Measurements from ENCODE around the gene GABRR1.
"Not testable (repeated sequence)": the region's sequence is repeated elsewhere in the genome, so short reads cannot be mapped to it uniquely, and the experiment has no call there.

The GABRR1 gene

GRCh38 chr6:89154131-89154530, 63.0 kb downstream of the GABRR1 start:
- no peak for DNase-seq (ENCODE audit: low spot score)

- DNase-seq (ENCODE audit: low spot score) = no peak
Observed at GRCh38 chr6:89148016-89148750, 69.0 kb downstream of the GABRR1 start.

DNA sequence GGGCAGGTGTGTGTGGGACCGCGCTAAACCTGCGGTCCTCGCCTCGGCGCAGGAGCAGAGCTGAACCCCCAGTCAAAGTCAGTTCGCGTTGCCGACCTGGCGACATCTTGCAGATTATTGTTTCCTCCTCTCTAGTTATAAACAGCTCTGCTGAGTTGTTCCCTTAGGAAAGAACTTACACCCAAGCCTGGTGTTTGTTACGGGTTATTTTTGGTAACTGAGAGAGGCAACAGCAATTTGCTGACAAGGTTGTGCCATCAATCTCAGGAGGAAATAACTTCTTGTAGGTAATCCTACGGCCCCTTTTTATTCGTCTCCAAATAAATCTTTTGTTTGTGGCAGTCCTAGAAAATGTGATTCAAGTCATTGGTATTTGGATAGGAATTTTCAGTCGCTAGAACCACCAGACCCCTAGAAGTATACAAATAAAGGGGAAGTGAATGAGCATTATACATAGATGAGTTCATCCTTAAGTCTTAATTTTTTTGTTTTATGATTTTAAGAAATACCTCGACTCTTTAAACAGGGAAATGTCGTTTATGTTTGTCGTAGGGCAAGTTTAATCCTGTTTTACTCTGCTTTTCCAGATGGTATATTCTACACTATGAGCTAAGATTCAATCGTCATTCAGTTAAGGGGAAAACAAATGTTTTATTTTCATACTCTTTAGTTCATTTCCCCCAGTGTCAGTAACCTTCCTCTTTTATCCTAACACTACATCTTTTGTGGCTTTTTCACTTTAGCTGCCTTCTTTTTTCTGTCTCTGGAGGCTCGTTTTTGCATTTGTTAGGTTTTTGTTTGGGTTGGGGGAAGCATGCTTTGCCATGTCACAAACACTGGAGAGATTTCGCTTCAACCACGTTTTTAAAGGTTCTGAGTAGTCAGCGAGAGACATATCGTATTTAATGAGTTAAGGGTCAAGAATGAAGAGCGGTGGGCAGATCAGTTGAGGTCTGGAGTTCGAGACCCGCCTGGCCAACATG, 70.1 kb downstream of the GABRR1 start:
- DNase-seq (ENCODE audit: low spot score) = peak; percentile 38

GRCh38 chr6:89145956-89146717, 71.0 kb downstream of the GABRR1 start, which contains the start of gene PM20D2:
PM20D2 (plus strand) TSS chr6:89146055; CDS start chr6:89146145, 90 bp downstream.
- DNase-seq (ENCODE audit: low spot score) = peak; percentile 73

DNA sequence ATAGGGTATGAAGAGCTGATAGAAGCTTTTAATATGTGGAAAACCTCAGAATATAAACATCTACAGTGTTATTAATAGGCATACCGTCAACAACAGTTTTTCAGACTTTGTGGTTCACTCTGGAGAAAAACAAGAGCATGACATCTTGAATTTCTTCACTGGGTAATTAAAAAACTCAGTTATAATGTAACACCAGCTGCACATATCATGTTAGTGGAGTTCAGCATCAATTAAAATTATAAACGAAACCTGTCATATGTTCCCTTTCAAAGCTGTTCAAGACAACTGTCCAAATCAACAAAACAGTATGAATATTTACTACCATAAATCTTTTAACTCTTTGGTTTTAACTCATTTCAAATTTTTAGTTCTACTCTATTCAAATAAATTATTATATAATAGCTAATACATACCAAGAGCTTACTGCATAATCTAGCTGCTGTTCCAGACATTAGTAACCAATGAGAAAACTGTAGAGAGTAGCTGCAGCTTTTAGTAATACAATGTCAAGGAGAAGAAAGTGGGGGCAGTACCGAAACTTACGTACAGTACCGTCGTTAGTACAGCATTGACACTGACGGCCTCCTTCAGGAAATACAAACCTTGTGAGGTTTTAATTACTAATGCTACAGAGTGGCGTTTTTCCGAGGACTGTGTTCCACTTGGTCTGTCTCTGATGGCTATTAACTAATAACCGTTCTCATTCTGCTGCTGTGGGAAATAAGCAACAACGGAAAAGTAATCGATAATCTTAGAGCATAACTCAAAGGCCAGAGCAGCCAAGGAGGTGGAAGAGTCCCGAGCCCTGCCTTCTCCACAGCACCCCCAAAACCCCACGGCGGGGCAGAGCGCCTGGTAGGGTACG, 71.8 kb downstream of the GABRR1 start:
- DNase-seq (ENCODE audit: low spot score) = peak; percentile 6

GRCh38 chr6:89144354-89144906, 72.7 kb downstream of the GABRR1 start:
- no peak for DNase-seq (ENCODE audit: low spot score)

DNA sequence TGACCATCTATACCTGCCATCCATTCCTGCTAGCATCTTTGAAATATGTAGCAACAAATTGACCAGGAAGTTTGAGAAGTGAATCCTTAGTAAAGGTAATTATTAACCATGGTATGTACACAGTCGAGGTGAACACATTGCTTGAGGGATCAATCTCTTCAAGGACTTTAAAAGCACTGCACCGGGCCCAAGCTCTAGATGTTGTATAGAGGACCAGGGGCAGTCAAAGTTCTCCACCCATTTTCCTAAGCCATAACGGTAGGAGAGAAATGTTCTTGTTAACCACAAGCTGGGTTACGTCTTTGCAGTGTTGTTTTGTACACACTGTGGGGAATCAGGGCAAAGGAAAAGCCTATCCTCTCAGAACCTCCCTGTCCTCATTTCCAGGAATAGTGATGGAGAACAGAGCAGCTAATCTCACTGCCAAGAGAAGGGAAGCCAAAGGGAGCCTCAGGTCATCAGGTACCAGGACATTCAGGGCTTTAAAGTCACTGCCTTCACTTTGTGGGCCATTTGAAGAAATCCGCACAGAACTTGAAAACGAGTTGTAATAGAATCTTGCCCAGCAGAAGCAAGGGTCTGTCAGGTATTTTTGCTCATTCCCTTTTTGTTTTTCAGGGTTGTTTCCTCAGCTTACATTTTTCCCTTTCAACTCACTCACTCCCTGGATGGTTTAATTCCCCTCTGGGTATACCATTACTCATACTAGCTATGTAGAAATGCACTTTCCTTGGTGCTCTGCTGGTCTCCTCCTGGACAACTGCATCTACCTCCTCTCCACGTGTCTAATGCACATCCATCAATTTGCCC, 76.6 kb downstream of the GABRR1 start:
- DNase-seq (ENCODE audit: low spot score) = peak; percentile 54

GRCh38 chr6:89139509-89140346, 77.4 kb downstream of the GABRR1 start:
- peak; percentile 20 for DNase-seq (ENCODE audit: low spot score)

GRCh38 chr6:89138173-89138572, 79.0 kb downstream of the GABRR1 start:
- DNase-seq (ENCODE audit: low spot score) = no peak

DNA sequence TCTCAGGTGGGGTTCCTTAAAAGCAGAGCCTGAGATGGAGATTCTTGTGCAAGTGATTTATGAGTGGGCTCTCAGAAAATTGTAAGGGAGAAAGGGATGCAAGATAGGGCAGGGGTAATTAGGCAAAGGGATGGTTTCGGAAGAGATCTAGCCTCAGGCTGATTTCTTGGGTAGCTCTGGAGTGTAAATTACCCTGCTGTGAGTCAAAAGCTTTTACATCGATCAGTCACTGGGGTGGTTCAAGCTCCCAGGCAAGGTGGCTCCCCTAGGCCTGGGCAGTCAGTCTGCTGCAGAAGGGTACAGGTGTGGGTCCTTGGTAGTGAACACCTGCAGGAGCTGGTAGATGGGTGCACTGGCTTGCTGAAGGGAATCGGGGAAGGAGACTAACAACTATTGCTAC, 82.4 kb downstream of the GABRR1 start:
- no peak for DNase-seq (ENCODE audit: low spot score)

DNA sequence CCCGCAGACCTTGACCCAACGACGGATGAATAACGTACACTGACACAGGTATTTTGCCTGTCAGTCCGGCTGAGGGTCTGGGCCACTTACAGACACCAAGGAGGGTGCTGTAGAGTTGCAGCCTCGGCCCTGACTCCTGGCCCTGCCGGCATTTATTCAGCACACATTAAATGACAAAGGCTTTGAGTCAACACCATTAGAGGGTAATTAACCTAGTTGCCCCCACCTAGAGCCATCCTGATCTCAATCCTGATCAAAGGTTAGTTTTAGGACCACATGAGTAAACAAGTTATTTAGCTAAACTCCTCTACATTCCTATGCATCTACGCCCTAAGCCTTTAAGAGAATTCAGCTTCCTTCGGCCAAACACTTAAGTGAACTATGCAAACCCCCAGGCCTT, 83.2 kb downstream of the GABRR1 start:
- DNase-seq (ENCODE audit: low spot score) = no peak

GRCh38 chr6:89132057-89132456, 85.1 kb downstream of the GABRR1 start:
- DNase-seq (ENCODE audit: low spot score) = no peak

DNA sequence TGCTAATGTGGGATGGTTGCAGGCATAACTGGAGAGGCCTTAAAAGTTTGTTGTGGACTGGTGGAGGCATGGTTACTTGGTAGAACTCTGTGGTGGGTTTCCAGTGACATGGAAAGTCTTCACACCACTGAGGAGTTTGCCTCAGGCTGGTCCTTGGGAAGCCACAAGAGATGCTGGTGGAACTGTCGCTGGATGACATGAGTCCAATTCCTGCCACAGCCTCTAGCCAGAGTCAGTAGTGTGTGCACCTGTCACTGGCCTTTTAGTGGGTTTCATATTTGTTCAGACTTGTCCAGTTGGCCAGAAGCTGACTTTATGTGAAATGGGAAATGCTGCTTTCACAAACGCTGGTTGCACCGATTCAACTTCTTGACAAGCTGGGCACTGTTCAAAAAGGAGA, 85.6 kb downstream of the GABRR1 start:
- no peak for DNase-seq (ENCODE audit: low spot score)

- DNase-seq (ENCODE audit: low spot score) = not testable (repeated sequence)
Observed at GRCh38 chr6:89128256-89128671, 88.9 kb downstream of the GABRR1 start.

Data from LoVo (cell line).